ENCODE results near the gene PRKAR2A.
A peak's percentile ranks its signal among the peaks of the same experiment; 100 is the strongest.
"Not testable (repeated sequence)": the region's sequence is repeated elsewhere in the genome, so short reads cannot be mapped to it uniquely, and the experiment has no call there.

The PRKAR2A gene

DNA sequence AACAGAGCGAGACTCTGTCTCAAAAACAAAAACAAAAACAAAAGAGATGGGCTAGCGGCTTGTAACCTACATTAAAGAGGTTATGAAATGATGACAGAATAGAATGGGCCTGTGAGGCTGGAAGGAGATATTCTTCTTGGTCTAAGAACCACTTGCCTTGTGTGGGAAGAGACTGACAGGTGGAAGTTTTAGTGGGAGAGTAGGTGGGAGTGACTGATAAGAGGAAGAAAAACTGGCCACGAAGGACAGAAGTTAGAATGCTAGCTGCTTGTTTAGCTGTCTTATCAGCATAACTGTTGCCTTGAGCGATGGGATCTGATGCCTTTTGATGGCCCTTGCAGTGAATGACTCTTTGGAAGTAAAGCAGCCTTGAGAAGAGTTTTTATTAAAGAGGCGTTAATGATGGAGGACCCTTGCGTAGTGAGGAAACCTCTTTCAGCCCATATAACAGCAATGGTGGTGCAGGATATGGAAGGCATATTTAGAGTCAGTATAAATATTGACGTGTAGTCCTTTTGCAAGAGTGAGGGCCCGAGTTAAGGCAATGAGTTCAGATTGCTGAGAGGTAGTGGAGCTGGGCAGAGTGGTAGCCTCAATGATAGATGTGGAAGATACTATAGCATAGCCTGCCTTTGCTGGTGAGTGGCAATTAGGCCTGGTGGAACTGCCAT is 122.4 kb downstream of the PRKAR2A start:
- H3K36me3 ChIP-seq (ENCODE audit: control insufficient read depth, insufficient read depth, low read length); H3K9ac ChIP-seq (ENCODE audit: low read length); H3K27ac ChIP-seq (ENCODE audit: low read depth, low read length); H3K4me1 ChIP-seq (ENCODE audit: control insufficient read depth, insufficient read depth, low read length); H3K27me3 ChIP-seq (ENCODE audit: control insufficient read depth, insufficient read depth, low read length); H3K4me3 ChIP-seq (ENCODE audit: low read depth, low read length); H3K9me3 ChIP-seq (ENCODE audit: control insufficient read depth, insufficient read depth, low read depth, low read length): not testable (repeated sequence)

DNA sequence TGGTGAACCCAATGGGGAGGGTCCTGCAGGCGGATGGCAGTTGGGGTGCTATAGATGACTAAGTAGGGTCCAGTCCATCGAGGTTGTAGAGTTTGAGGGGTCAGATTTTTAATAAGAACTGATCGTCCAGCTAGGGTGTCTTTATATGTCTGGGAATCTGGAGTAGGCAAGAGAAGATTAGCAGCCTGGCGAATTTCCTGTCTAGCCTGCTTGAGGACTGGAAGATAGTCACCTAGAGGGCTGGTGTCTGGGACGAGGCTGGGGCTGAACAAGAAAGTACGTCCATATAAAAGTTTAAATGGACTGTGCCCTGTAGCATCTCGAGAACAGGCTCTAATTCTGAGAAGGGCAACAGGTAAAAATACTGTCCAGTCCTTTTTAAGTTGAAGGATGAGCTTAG is 123.9 kb downstream of the PRKAR2A start:
- H3K9me3 ChIP-seq (ENCODE audit: control insufficient read depth, insufficient read depth, low read depth, low read length): peaks cover 5% of the 10 kb centered on the region; the same call in 1 of the 2 replicates
- no peaks in the 10 kb centered on the region for H3K36me3 ChIP-seq (ENCODE audit: control insufficient read depth, insufficient read depth, low read length)
- H3K4me1 ChIP-seq (ENCODE audit: control insufficient read depth, insufficient read depth, low read length): no peaks in the 10 kb centered on the region
- H3K9ac ChIP-seq (ENCODE audit: low read length): no peak overlapping the region
- no peak overlapping the region for H3K27ac ChIP-seq (ENCODE audit: low read depth, low read length)
- no peak overlapping the region for H3K4me3 ChIP-seq (ENCODE audit: low read depth, low read length)
- H3K27me3 ChIP-seq (ENCODE audit: control insufficient read depth, insufficient read depth, low read length): no peaks in the 10 kb centered on the region

DNA sequence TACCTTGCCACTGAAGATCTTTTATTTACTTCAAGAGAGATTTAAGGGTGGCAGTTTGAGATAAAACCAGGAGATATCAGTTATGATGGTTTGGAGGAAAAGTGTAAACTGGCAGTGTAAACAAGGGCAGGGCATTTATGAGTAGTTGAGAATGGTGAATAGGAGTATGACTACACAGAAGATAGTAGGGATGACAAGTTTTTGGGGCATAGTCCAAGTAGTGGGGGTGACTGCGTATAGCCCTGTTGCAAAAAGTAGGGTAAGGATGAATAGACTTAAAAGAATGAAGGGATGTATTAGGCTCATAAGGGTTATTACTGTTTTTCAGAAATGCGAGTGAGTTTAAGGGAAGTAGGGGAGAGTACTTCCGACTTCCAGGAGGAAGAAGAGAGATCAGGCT is 124.4 kb downstream of the PRKAR2A start:
- not testable (repeated sequence) for H3K9ac ChIP-seq (ENCODE audit: low read length); H3K27ac ChIP-seq (ENCODE audit: low read depth, low read length)

DNA sequence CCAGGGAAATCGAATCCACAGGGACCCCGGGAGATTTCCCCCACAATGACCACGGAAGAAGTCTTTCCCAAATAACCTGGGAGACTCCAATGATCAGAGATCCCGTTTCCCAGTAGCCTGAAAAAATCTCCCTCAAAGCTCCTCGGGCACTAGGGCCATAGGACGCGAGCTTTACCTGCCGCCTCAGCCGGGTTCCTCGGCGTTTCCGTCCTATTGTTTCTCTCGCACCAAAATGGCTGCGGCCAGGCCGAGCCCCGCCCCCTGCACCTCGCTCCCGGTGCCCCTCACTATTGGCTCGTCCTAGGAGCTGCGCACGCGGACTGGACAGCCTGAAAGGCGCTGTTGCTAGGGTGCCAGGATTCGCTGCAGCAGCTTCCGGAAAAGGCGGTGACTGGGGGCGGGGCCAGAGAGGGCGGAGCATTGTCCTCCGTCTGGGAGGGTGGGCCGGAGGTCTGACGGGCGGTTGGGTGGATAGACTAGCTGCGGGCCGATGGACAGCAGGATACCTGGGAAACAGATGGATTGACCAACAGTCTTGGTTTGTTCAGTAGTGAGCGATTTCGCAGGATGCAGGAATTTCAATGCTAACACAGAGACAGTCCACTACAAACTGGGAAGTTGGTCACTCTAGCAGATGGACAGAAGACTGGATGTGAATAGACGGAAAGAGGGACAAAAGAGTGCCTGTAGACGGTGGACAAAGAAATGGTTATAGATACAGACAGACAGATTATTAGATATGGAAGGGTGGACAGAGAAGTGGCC is 130.5 kb downstream of the PRKAR2A start, which contains the start of gene IP6K2:
TSS of gene IP6K2 (minus strand) at position 240 of the 765 bp plus-strand sequence. CDS start 21,930 bp downstream, outside the sequence.
- peaks cover 14% of the 10 kb centered on the region for H3K4me1 ChIP-seq (ENCODE audit: control insufficient read depth, insufficient read depth, low read length)

More for the DNA sequence above, 124.4 kb downstream of the PRKAR2A start:
- H3K4me3 ChIP-seq (ENCODE audit: low read depth, low read length); H3K36me3 ChIP-seq (ENCODE audit: control insufficient read depth, insufficient read depth, low read length); H3K27me3 ChIP-seq (ENCODE audit: control insufficient read depth, insufficient read depth, low read length); H3K4me1 ChIP-seq (ENCODE audit: control insufficient read depth, insufficient read depth, low read length); H3K9me3 ChIP-seq (ENCODE audit: control insufficient read depth, insufficient read depth, low read depth, low read length): not testable (repeated sequence)

DNA sequence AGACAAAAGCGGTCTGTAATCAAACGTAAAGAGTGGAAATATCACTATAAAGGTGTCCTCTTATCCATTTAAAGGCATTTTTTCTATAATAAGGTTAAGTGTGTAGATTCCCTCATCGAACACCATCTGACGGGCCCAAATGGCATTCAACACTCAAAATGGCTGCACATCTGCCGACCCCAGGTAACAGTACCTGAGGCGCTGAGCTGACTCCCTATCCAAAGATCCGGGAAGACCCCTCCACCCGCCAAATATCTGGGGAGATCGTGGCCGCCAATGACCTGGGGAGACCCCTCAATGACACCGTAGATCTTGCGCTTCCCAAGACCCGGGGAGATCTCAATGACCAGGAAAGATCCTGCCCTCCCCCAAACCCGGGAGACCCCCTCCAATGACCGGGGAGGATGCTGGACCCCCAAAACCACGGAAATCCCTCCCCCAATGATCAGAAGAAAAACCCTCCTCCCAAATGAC is 131.1 kb downstream of the PRKAR2A start:
- Histone ChIP-seq H3K9ac (ENCODE audit: low read length) (peak overlapping the region; percentile 97), H3K4me3 (ENCODE audit: low read depth, low read length) (peak overlapping the region; percentile 94), H3K4me1 (ENCODE audit: control insufficient read depth, insufficient read depth, low read length) (peaks cover 14% of the 10 kb centered on the region), H3K27ac (ENCODE audit: low read depth, low read length) (peak overlapping the region; percentile 96), H3K9me3 (ENCODE audit: control insufficient read depth, insufficient read depth, low read depth, low read length) (no peaks in the 10 kb centered on the region), H3K36me3 (ENCODE audit: control insufficient read depth, insufficient read depth, low read length) (peaks cover 38% of the 10 kb centered on the region), H3K27me3 (ENCODE audit: control insufficient read depth, insufficient read depth, low read length) (no peaks in the 10 kb centered on the region)

More for the DNA sequence above, 130.5 kb downstream of the PRKAR2A start, which contains the start of gene IP6K2:
- H3K36me3 ChIP-seq (ENCODE audit: control insufficient read depth, insufficient read depth, low read length): peaks cover 33% of the 10 kb centered on the region
- H3K27me3 ChIP-seq (ENCODE audit: control insufficient read depth, insufficient read depth, low read length): no peaks in the 10 kb centered on the region
- peak within 1 kb of the TSS; percentile 97 for H3K9ac ChIP-seq (ENCODE audit: low read length)
- peak within 1 kb of the TSS; percentile 96 for H3K27ac ChIP-seq (ENCODE audit: low read depth, low read length)
- H3K9me3 ChIP-seq (ENCODE audit: control insufficient read depth, insufficient read depth, low read depth, low read length): no peaks in the 10 kb centered on the region
- H3K4me3 ChIP-seq (ENCODE audit: low read depth, low read length): peak within 1 kb of the TSS; percentile 94

DNA sequence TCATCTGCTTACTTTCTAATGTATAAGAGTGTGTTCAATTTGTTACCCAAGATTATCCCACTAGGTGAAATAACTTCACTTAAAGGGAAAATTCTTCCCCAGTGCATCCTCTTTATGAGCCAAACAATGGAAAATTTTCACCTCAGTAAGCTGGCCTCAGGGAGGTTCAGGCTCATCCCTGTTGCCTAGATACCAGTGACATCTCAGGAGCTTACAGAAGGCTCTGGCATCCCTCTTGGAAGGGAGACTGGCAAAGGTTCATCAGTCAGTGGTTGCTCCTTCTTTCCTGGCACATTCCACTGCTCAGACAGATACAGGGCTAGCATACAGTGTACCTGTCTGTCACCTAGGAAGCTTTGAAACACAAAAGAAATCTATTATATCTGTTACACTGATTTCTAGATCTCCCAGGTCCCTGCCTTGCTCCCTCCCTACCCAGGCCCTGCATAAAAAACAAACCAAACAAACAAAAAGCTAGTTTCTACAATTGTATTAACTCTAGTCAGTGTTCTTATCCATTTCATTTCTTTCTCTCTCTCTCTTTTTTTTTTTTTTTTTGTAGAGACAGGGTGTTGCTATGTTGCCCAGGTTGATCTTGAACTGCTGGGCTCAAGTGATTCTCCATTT is 132.4 kb downstream of the PRKAR2A start:
- Histone ChIP-seq H3K9ac (ENCODE audit: low read length) (no peak overlapping the region), H3K27me3 (ENCODE audit: control insufficient read depth, insufficient read depth, low read length) (no peaks in the 10 kb centered on the region), H3K4me1 (ENCODE audit: control insufficient read depth, insufficient read depth, low read length) (peaks cover 14% of the 10 kb centered on the region), H3K27ac (ENCODE audit: low read depth, low read length) (no peak overlapping the region), H3K9me3 (ENCODE audit: control insufficient read depth, insufficient read depth, low read depth, low read length) (no peaks in the 10 kb centered on the region), H3K36me3 (ENCODE audit: control insufficient read depth, insufficient read depth, low read length) (peaks cover 50% of the 10 kb centered on the region), H3K4me3 (ENCODE audit: low read depth, low read length) (peak overlapping the region; percentile 94)

DNA sequence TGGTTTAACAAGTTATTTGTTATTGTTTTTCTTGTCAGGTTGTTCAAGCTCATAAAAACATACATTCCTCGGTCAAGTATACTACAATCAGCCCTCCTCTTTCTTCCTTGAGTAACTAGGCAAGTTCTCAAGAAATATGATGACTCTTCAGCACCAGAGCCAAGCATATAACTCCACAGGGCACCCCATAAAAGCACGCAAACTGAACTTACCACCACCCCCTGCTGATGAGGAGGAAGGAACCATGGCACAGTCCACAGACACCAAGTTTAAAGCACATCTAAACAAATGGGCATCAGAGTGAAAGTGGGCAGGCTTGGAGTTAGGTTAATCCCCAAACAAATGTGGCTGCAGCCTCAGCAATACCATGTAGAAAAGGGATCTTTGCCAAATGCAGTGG is 135.9 kb downstream of the PRKAR2A start:
- Histone ChIP-seq H3K27ac (ENCODE audit: low read depth, low read length) (no peak overlapping the region), H3K36me3 (ENCODE audit: control insufficient read depth, insufficient read depth, low read length) (peaks cover 81% of the 10 kb centered on the region), H3K9me3 (ENCODE audit: control insufficient read depth, insufficient read depth, low read depth, low read length) (no peaks in the 10 kb centered on the region), H3K4me3 (ENCODE audit: low read depth, low read length) (no peak overlapping the region), H3K4me1 (ENCODE audit: control insufficient read depth, insufficient read depth, low read length) (peaks cover 26% of the 10 kb centered on the region), H3K9ac (ENCODE audit: low read length) (no peak overlapping the region), H3K27me3 (ENCODE audit: control insufficient read depth, insufficient read depth, low read length) (no peaks in the 10 kb centered on the region)

DNA sequence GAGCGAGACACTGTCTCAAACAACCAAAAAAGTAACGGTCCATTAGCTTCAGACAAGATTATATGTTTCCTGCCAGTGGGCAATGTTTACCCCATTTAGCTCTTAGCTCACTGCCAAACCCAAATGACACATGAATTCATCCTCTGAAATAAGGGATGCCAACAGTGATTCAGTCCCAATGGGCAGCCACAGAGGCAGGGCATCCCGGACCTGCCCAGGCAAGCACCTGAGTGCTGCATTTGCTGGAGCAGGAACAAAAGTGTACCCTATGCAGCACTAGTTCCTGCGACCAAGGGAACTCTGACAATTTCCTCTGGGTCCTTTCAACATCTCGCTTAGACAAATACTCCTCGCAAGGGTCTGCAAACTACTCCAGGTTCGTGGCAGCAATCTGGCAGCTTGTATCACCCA is 138.6 kb downstream of the PRKAR2A start:
- H3K27ac ChIP-seq (ENCODE audit: low read depth, low read length): peak overlapping the region; percentile 43; the same call in 1 of the 2 replicates
- no peaks in the 10 kb centered on the region for H3K9me3 ChIP-seq (ENCODE audit: control insufficient read depth, insufficient read depth, low read depth, low read length)
- H3K36me3 ChIP-seq (ENCODE audit: control insufficient read depth, insufficient read depth, low read length): peaks cover 82% of the 10 kb centered on the region
- H3K4me3 ChIP-seq (ENCODE audit: low read depth, low read length): no peak overlapping the region
- no peak overlapping the region for H3K9ac ChIP-seq (ENCODE audit: low read length)
- no peaks in the 10 kb centered on the region for H3K27me3 ChIP-seq (ENCODE audit: control insufficient read depth, insufficient read depth, low read length)
- peaks cover 17% of the 10 kb centered on the region for H3K4me1 ChIP-seq (ENCODE audit: control insufficient read depth, insufficient read depth, low read length)

DNA sequence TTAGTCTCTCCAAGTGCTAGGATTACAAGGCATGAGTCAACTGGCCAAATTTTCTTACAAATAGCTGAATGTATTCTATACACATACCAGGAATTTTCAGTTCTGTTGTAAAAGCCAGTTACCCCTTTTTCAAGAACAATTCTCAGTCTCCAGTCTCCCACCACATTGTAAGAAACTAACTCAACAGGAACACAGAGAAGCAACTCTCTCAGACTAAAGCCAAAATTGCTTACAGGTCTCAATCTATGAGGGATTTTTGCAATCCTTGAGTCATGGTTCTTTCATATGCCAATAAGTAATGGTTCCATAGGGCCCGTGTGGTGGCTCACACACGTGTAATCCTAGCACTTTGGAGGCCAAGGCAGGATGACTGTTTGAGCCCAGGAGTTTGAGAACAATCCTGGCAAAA is 139.2 kb downstream of the PRKAR2A start:
- H3K9ac ChIP-seq (ENCODE audit: low read length): no peak overlapping the region
- no peak overlapping the region for H3K4me3 ChIP-seq (ENCODE audit: low read depth, low read length)
- peak overlapping the region; percentile 43; the same call in 1 of the 2 replicates for H3K27ac ChIP-seq (ENCODE audit: low read depth, low read length)
- H3K36me3 ChIP-seq (ENCODE audit: control insufficient read depth, insufficient read depth, low read length): peaks cover 78% of the 10 kb centered on the region
- H3K27me3 ChIP-seq (ENCODE audit: control insufficient read depth, insufficient read depth, low read length): no peaks in the 10 kb centered on the region
- H3K9me3 ChIP-seq (ENCODE audit: control insufficient read depth, insufficient read depth, low read depth, low read length): no peaks in the 10 kb centered on the region
- H3K4me1 ChIP-seq (ENCODE audit: control insufficient read depth, insufficient read depth, low read length): peaks cover 17% of the 10 kb centered on the region

DNA sequence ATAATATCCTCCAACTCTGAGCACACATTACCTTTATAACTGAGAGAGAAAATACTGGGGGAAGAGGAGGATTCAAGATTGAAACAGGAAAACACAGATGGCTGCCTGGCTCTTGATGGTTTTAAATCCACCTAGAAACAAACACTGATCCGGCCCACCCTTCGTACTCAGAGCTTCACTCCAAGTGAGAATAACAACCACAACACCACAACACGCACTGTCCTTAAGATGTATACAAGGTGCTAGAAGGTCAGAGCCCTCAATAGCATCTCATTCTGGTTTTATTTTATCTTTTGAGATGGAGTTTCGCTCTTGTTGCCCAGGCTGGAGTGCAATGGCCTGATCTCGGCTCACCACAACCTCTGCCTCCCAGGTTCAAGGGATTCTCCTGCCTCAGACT is 140.5 kb downstream of the PRKAR2A start:
- Histone ChIP-seq H3K36me3 (ENCODE audit: control insufficient read depth, insufficient read depth, low read length) (peaks cover 70% of the 10 kb centered on the region), H3K9ac (ENCODE audit: low read length) (no peak overlapping the region), H3K9me3 (ENCODE audit: control insufficient read depth, insufficient read depth, low read depth, low read length) (no peaks in the 10 kb centered on the region), H3K27ac (ENCODE audit: low read depth, low read length) (no peak overlapping the region), H3K4me3 (ENCODE audit: low read depth, low read length) (no peak overlapping the region), H3K27me3 (ENCODE audit: control insufficient read depth, insufficient read depth, low read length) (no peaks in the 10 kb centered on the region), H3K4me1 (ENCODE audit: control insufficient read depth, insufficient read depth, low read length) (peaks cover 20% of the 10 kb centered on the region)
